ENCODE data around the gene LRP5. TPM values are rescaled to one million over a fixed set of nuclear protein-coding genes. Genes with fewer than 3 reads are reported as not detected.

LRP5 gene
- total RNA-seq, 1 donor from 2014 or later, result 17.4 TPM

GRCh38 chr11:68403424-68403823 is 91.0 kb downstream of the LRP5 start:
- Mint-ChIP-seq H3K27me3 (ENCODE audit: unreplicated experiment) (peaks cover 3% of the 10 kb centered on the region), H3K4me1 (ENCODE audit: low read depth, unreplicated experiment) (peaks cover 6% of the 10 kb centered on the region), H3K9me3 (ENCODE audit: unreplicated experiment) (no peaks in the 10 kb centered on the region), H3K27ac (ENCODE audit: unreplicated experiment) (no peak overlapping the region), H3K36me3 (ENCODE audit: unreplicated experiment) (no peaks in the 10 kb centered on the region), H3K4me3 (ENCODE audit: unreplicated experiment) (no peak overlapping the region)
- DNase-seq, result no peak
- no peak for TF ChIP-seq CTCF (IDR thresholded peaks at IDR 0.05; ENCODE audit: partially characterized antibody, unreplicated experiment)

- Mint-ChIP-seq H3K4me1 (ENCODE audit: low read depth, unreplicated experiment) (peaks cover 6% of the 10 kb centered on the region), H3K4me3 (ENCODE audit: unreplicated experiment) (peak overlapping the region; percentile 4), H3K27ac (ENCODE audit: unreplicated experiment) (no peak overlapping the region), H3K27me3 (ENCODE audit: unreplicated experiment) (peaks cover 3% of the 10 kb centered on the region), H3K36me3 (ENCODE audit: unreplicated experiment) (no peaks in the 10 kb centered on the region), H3K9me3 (ENCODE audit: unreplicated experiment) (no peaks in the 10 kb centered on the region)
- no peak for TF ChIP-seq CTCF (IDR thresholded peaks at IDR 0.05; ENCODE audit: partially characterized antibody, unreplicated experiment)
- no peak for DNase-seq
Measured at GRCh38 chr11:68403831-68404230, 91.4 kb downstream of the LRP5 start.

- Mint-ChIP-seq H3K9me3 (ENCODE audit: unreplicated experiment) (no peaks in the 10 kb centered on the region), H3K27me3 (ENCODE audit: unreplicated experiment) (peaks cover 4% of the 10 kb centered on the region), H3K27ac (ENCODE audit: unreplicated experiment) (no peak overlapping the region), H3K36me3 (ENCODE audit: unreplicated experiment) (no peaks in the 10 kb centered on the region), H3K4me3 (ENCODE audit: unreplicated experiment) (no peak overlapping the region), H3K4me1 (ENCODE audit: low read depth, unreplicated experiment) (peaks cover 3% of the 10 kb centered on the region)
- TF ChIP-seq CTCF (IDR thresholded peaks at IDR 0.05; ENCODE audit: partially characterized antibody, unreplicated experiment), result no peak
- DNase-seq, result no peak
Measured at GRCh38 chr11:68406324-68407313, 94.2 kb downstream of the LRP5 start.

GRCh38 chr11:68408512-68408911 is 96.1 kb downstream of the LRP5 start:
- Mint-ChIP-seq H3K27ac (ENCODE audit: unreplicated experiment) (no peak overlapping the region), H3K4me1 (ENCODE audit: low read depth, unreplicated experiment) (peaks cover 3% of the 10 kb centered on the region), H3K4me3 (ENCODE audit: unreplicated experiment) (no peak overlapping the region), H3K27me3 (ENCODE audit: unreplicated experiment) (peaks cover 6% of the 10 kb centered on the region), H3K9me3 (ENCODE audit: unreplicated experiment) (no peaks in the 10 kb centered on the region), H3K36me3 (ENCODE audit: unreplicated experiment) (no peaks in the 10 kb centered on the region)
- DNase-seq, result no peak
- no peak for TF ChIP-seq CTCF (IDR thresholded peaks at IDR 0.05; ENCODE audit: partially characterized antibody, unreplicated experiment)

- no peak for TF ChIP-seq CTCF (IDR thresholded peaks at IDR 0.05; ENCODE audit: partially characterized antibody, unreplicated experiment)
- peaks cover 3% of the 10 kb centered on the region for H3K4me1 Mint-ChIP-seq (ENCODE audit: low read depth, unreplicated experiment)
- no peak overlapping the region for H3K4me3 Mint-ChIP-seq (ENCODE audit: unreplicated experiment)
- H3K36me3 Mint-ChIP-seq (ENCODE audit: unreplicated experiment), result no peaks in the 10 kb centered on the region
- peaks cover 7% of the 10 kb centered on the region for H3K27me3 Mint-ChIP-seq (ENCODE audit: unreplicated experiment)
- no peak overlapping the region for H3K27ac Mint-ChIP-seq (ENCODE audit: unreplicated experiment)
- H3K9me3 Mint-ChIP-seq (ENCODE audit: unreplicated experiment), result no peaks in the 10 kb centered on the region
- DNase-seq, result no peak
Measured at GRCh38 chr11:68409748-68410344, 97.5 kb downstream of the LRP5 start.
